Mesenchymal stem cell (in vitro differentiated cells and primary cell): ENCODE results near the gene SAXO1.

ENCODE experiments used
- DNase-seq: peaks from one replicate; pipeline ENCODE4 v3.0.0-alpha.2; 2013
- H2AFZ ChIP-seq: one replicate; pipeline ENCODE4 v1.6.1; 2013; ENCODE audit warnings: low read depth, mild to moderate bottlenecking, control low read depth, inconsistent platforms, low read length, moderate library complexity
- H2AK5ac ChIP-seq: 2 replicates; pipeline ENCODE4 v1.6.1; 2013; ENCODE audit warnings: low read length, moderate library complexity, mild to moderate bottlenecking, inconsistent platforms; ENCODE audit not compliant: severe bottlenecking
- H2BK120ac ChIP-seq: one replicate; pipeline ENCODE4 v1.6.1; 2013; ENCODE audit warnings: low read depth, mild to moderate bottlenecking, inconsistent platforms, low read length, moderate library complexity
- H2BK12ac ChIP-seq, 2 experiments: one replicate each; pipeline ENCODE4 v1.6.1; 2013; ENCODE audit warnings: inconsistent platforms in 2 of 2, low read length in 2 of 2, mild to moderate bottlenecking in 2 of 2, moderate library complexity in 2 of 2, control low read depth in 1 of 2
- H2BK15ac ChIP-seq: one replicate; pipeline ENCODE4 v1.6.1; 2013; ENCODE audit warnings: mild to moderate bottlenecking, low read depth, inconsistent platforms; ENCODE audit not compliant: poor library complexity, severe bottlenecking
- H2BK5ac ChIP-seq: 2 replicates; pipeline ENCODE4 v1.6.1; 2013; ENCODE audit warnings: low read depth, mild to moderate bottlenecking, low read length, control low read depth, inconsistent platforms; ENCODE audit not compliant: poor library complexity, severe bottlenecking
- H3K14ac ChIP-seq, 2 experiments: one replicate each; pipeline ENCODE4 v1.6.1; 2013; ENCODE audit warnings: inconsistent platforms in 2 of 2, low read length in 2 of 2, control low read depth in 1 of 2, mild to moderate bottlenecking in 1 of 2, moderate library complexity in 1 of 2
- H3K18ac ChIP-seq, 2 experiments: one replicate each; pipeline ENCODE4 v1.6.1; 2013; ENCODE audit warnings: inconsistent platforms in 2 of 2, low read length in 2 of 2, control low read depth in 1 of 2, low read depth in 1 of 2, mild to moderate bottlenecking in 1 of 2
- H3K23ac ChIP-seq, 2 experiments: one replicate each; pipeline ENCODE4 v1.6.1; 2013; ENCODE audit warnings: inconsistent platforms in 2 of 2, low read length in 2 of 2, mild to moderate bottlenecking in 2 of 2, moderate library complexity in 2 of 2, control low read depth in 1 of 2
- H3K27ac ChIP-seq: 2 replicates; pipeline ENCODE4 v1.5.1; 2013; ENCODE audit warnings: mild to moderate bottlenecking, moderate library complexity, low read length, control low read depth, inconsistent platforms; ENCODE audit not compliant: poor library complexity, severe bottlenecking
- H3K27me3 ChIP-seq, 2 experiments: 2 replicates each; pipeline versions ENCODE4 v1.6.1 to v1.7.0; 2013; ENCODE audit warnings: low read length in 2 of 2, mild to moderate bottlenecking in 2 of 2, moderate library complexity in 2 of 2, control low read depth in 1 of 2, inconsistent platforms in 1 of 2; ENCODE audit not compliant: control insufficient read depth in 1 of 2, insufficient read depth in 1 of 2
- H3K36me3 ChIP-seq, 2 experiments: 2 replicates each; pipeline versions ENCODE4 v1.6.1 to v1.7.0; 2013; ENCODE audit warnings: low read length in 2 of 2, control low read depth in 1 of 2, inconsistent platforms in 1 of 2, low read depth in 1 of 2, mild to moderate bottlenecking in 1 of 2; ENCODE audit not compliant: insufficient read depth in 2 of 2, control insufficient read depth in 1 of 2
- H3K4ac ChIP-seq, 2 experiments: one replicate each; pipeline ENCODE4 v1.6.1; 2013; ENCODE audit warnings: inconsistent platforms in 2 of 2, low read length in 2 of 2, mild to moderate bottlenecking in 2 of 2, moderate library complexity in 2 of 2, control low read depth in 1 of 2, low read depth in 1 of 2
- H3K4me1 ChIP-seq: 2 replicates; pipeline ENCODE4 v1.6.1; 2013; ENCODE audit warnings: low read depth, low read length, control low read depth; ENCODE audit not compliant: control insufficient read depth, insufficient read depth
- H3K4me2 ChIP-seq: 2 replicates; pipeline ENCODE4 v1.6.1; 2013; ENCODE audit warnings: low read length, mild to moderate bottlenecking, inconsistent platforms; ENCODE audit not compliant: poor library complexity, severe bottlenecking
- H3K4me3 ChIP-seq, 2 experiments: 2 replicates each; pipeline versions ENCODE4 v1.5.1 to v1.7.0; 2013; ENCODE audit warnings: low read length in 2 of 2, mild to moderate bottlenecking in 2 of 2, control low read depth in 1 of 2, low read depth in 1 of 2; ENCODE audit not compliant: insufficient read depth in 1 of 2
- H3K79me1 ChIP-seq: replicated peaks from 2 replicates; pipeline ENCODE4 v1.6.1; 2013; ENCODE audit warnings: mild to moderate bottlenecking, control low read depth, low read length, inconsistent platforms; ENCODE audit not compliant: poor library complexity, severe bottlenecking
- H3K9ac ChIP-seq: 2 replicates; pipeline ENCODE4 v1.7.0; 2013; ENCODE audit warnings: mild to moderate bottlenecking, low read length, moderate library complexity
- H3K9me3 ChIP-seq: 2 replicates; pipeline ENCODE4 v1.7.0; 2013; ENCODE audit warnings: mild to moderate bottlenecking, low read length; ENCODE audit not compliant: control insufficient read depth
- H4K8ac ChIP-seq: one replicate; pipeline ENCODE4 v1.6.1; 2013; ENCODE audit warnings: inconsistent platforms, mild to moderate bottlenecking, low read length, moderate library complexity
- H4K91ac ChIP-seq: one replicate; pipeline ENCODE4 v1.6.1; 2013; ENCODE audit warnings: mild to moderate bottlenecking, low read length, inconsistent platforms
- WGBS: methylation state at CpG from one replicate; pipeline ENCODE4 v1.1.7; 2013; ENCODE audit warnings: mixed read lengths; 5-methylcytosine and 5-hydroxymethylcytosine counted together

Gene SAXO1

GRCh38 chr9:18925880-18926279 is 107.1 kb downstream of the SAXO1 start:
- H3K27me3 ChIP-seq, result no peaks in the 10 kb centered on the region
- no peak for DNase-seq
- no peaks in the 10 kb centered on the region for H3K36me3 ChIP-seq
- H3K23ac ChIP-seq, result no peak overlapping the region
- no peak overlapping the region for H3K4me3 ChIP-seq
- H2BK120ac ChIP-seq, result no peak overlapping the region
- H3K4ac ChIP-seq, result no peak overlapping the region
- no peak overlapping the region for H4K8ac ChIP-seq
- no peaks in the 10 kb centered on the region for H3K79me1 ChIP-seq
- no peak overlapping the region for H3K9ac ChIP-seq
- no peak overlapping the region for H4K91ac ChIP-seq
- no peak overlapping the region for H2AFZ ChIP-seq
- no peak overlapping the region for H2AK5ac ChIP-seq
- H3K18ac ChIP-seq, result no peak overlapping the region
- H3K4me2 ChIP-seq, result no peak overlapping the region
- H2BK5ac ChIP-seq, result no peak overlapping the region
- no peak overlapping the region for H3K27ac ChIP-seq
- H3K14ac ChIP-seq, result no peak overlapping the region
- H3K4me1 ChIP-seq, result peaks cover 4% of the 10 kb centered on the region
- no peak overlapping the region for H2BK15ac ChIP-seq
- H3K9me3 ChIP-seq, result no peaks in the 10 kb centered on the region
- no peak overlapping the region for H2BK12ac ChIP-seq

- Histone ChIP-seq H3K4ac (no peak overlapping the region), H4K8ac (no peak overlapping the region), H2BK120ac (no peak overlapping the region), H3K4me3 (no peak overlapping the region), H3K27me3 (no peaks in the 10 kb centered on the region), H3K23ac (no peak overlapping the region), H2BK12ac (no peak overlapping the region), H3K4me1 (peaks cover 4% of the 10 kb centered on the region), H3K14ac (no peak overlapping the region), H3K18ac (no peak overlapping the region), H2AK5ac (no peak overlapping the region), H3K79me1 (no peaks in the 10 kb centered on the region), H3K9ac (no peak overlapping the region), H2AFZ (no peak overlapping the region), H4K91ac (no peak overlapping the region), H3K36me3 (no peaks in the 10 kb centered on the region), H3K27ac (no peak overlapping the region), H2BK5ac (no peak overlapping the region), H3K4me2 (no peak overlapping the region), H2BK15ac (no peak overlapping the region), H3K9me3 (no peaks in the 10 kb centered on the region)
- 82% methylated on average over 6 of the region's 6 CpGs for WGBS
- DNase-seq, result no peak
Observed at GRCh38 chr9:18923671-18924430, 109.2 kb downstream of the SAXO1 start.

- Histone ChIP-seq H3K27ac (no peak overlapping the region), H2BK120ac (no peak overlapping the region), H3K18ac (no peak overlapping the region), H3K9ac (no peak overlapping the region), H2BK5ac (no peak overlapping the region), H4K91ac (no peak overlapping the region), H3K4me1 (peaks cover 4% of the 10 kb centered on the region), H4K8ac (no peak overlapping the region), H2BK12ac (no peak overlapping the region), H3K14ac (no peak overlapping the region), H3K79me1 (no peaks in the 10 kb centered on the region), H2BK15ac (no peak overlapping the region), H3K4me3 (no peak overlapping the region), H3K4me2 (no peak overlapping the region), H3K36me3 (no peaks in the 10 kb centered on the region), H3K4ac (no peak overlapping the region), H3K27me3 (no peaks in the 10 kb centered on the region), H3K9me3 (no peaks in the 10 kb centered on the region), H3K23ac (peak overlapping the region in 1 of 2 experiments; percentile 14), H2AFZ (no peak overlapping the region), H2AK5ac (no peak overlapping the region)
- DNase-seq, result no peak
- 67% methylated on average over 1 of the region's 2 CpGs for WGBS
Observed at GRCh38 chr9:18923167-18923566, 109.8 kb downstream of the SAXO1 start.

- Histone ChIP-seq H4K8ac (no peak overlapping the region), H3K27me3 (no peaks in the 10 kb centered on the region), H3K18ac (no peak overlapping the region), H4K91ac (no peak overlapping the region), H3K4me2 (no peak overlapping the region), H2BK12ac (no peak overlapping the region), H3K79me1 (no peaks in the 10 kb centered on the region), H2BK120ac (no peak overlapping the region), H3K23ac (no peak overlapping the region), H3K4me1 (peaks cover 4% of the 10 kb centered on the region), H3K36me3 (no peaks in the 10 kb centered on the region), H3K27ac (no peak overlapping the region), H2AFZ (no peak overlapping the region), H3K4me3 (no peak overlapping the region), H3K9me3 (no peaks in the 10 kb centered on the region), H3K9ac (peak overlapping the region; percentile 34), H2BK5ac (no peak overlapping the region), H2BK15ac (no peak overlapping the region), H3K14ac (no peak overlapping the region), H2AK5ac (no peak overlapping the region), H3K4ac (no peak overlapping the region)
- WGBS, result 72% methylated on average over 8 of the region's 8 CpGs
- DNase-seq, result no peak
Observed at GRCh38 chr9:18922161-18922885, 110.7 kb downstream of the SAXO1 start.
